Activated CD4-positive, alpha-beta T cell treated with anti-CD3 and anti-CD28 coated beads, Interleukin-2, amount 50 U/mL, for 24 hours (primary cell): ENCODE measurements around the gene NBAS.

ENCODE experiments used
- DNase-seq, 2 donors: peaks; one replicate each; pipeline ENCODE4 v3.0.0-alpha.2; 2020; ENCODE audit warnings: low read depth in 1 of 2, low spot score in 1 of 2

Gene NBAS

GRCh38 chr2:15560988-15561573 lies at the start of gene NBAS:
TSS of gene NBAS (minus strand) at chr2:15561334. CDS start at chr2:15561304, 30 bp downstream.
- DNase-seq = peak; percentile 55 to 76

GRCh38 chr2:15610430-15610952 lies 49.4 kb upstream of the NBAS start:
- DNase-seq = no peak

GRCh38 chr2:15609341-15610042 lies 48.4 kb upstream of the NBAS start:
- no peak for DNase-seq

GRCh38 chr2:15608392-15608761 lies 47.2 kb upstream of the NBAS start:
- no peak for DNase-seq

GRCh38 chr2:15607709-15608391 lies 46.7 kb upstream of the NBAS start:
- DNase-seq = no peak

- DNase-seq = no peak
These were observed 45.6 kb upstream of the NBAS start for GRCh38 chr2:15606481-15607441.

- DNase-seq = no peak
These were observed 44.6 kb upstream of the NBAS start for GRCh38 chr2:15605721-15606120.

- DNase-seq = no peak
These were observed 42.8 kb upstream of the NBAS start for GRCh38 chr2:15603948-15604347.

- no peak for DNase-seq
These were observed 42.1 kb upstream of the NBAS start for GRCh38 chr2:15603044-15603765.

- no peak for DNase-seq
These were observed 41.3 kb upstream of the NBAS start for GRCh38 chr2:15602393-15602792.

- DNase-seq = no peak
These were observed 40.5 kb upstream of the NBAS start for GRCh38 chr2:15601681-15602080.

- no peak for DNase-seq
These were observed 38.9 kb upstream of the NBAS start for GRCh38 chr2:15599994-15600393.

GRCh38 chr2:15596968-15597367 lies 35.8 kb upstream of the NBAS start:
- no peak for DNase-seq

- DNase-seq = no peak
These were observed 35.2 kb upstream of the NBAS start for GRCh38 chr2:15596350-15596749.

- DNase-seq = no peak
These were observed 34.8 kb upstream of the NBAS start for GRCh38 chr2:15595936-15596335.

- no peak for DNase-seq
These were observed 34.3 kb upstream of the NBAS start for GRCh38 chr2:15595342-15595905.

- DNase-seq = no peak
These were observed 33.4 kb upstream of the NBAS start for GRCh38 chr2:15594291-15595256.

- DNase-seq = no peak
These were observed 32.2 kb upstream of the NBAS start for GRCh38 chr2:15593327-15593705.
